NCI-H526 treated with DMSO at 0.1 percent for 48 hours (cell line): ENCODE measurements around the gene ZNF658.
"Not testable (repeated sequence)": the region's sequence is repeated elsewhere in the genome, so short reads cannot be mapped to it uniquely, and the experiment has no call there.

ENCODE experiments used
- DNase-seq: peaks from one replicate; lab custom pipeline; 2025; lab: John Stamatoyannopoulos, UW

ZNF658 gene

DNA sequence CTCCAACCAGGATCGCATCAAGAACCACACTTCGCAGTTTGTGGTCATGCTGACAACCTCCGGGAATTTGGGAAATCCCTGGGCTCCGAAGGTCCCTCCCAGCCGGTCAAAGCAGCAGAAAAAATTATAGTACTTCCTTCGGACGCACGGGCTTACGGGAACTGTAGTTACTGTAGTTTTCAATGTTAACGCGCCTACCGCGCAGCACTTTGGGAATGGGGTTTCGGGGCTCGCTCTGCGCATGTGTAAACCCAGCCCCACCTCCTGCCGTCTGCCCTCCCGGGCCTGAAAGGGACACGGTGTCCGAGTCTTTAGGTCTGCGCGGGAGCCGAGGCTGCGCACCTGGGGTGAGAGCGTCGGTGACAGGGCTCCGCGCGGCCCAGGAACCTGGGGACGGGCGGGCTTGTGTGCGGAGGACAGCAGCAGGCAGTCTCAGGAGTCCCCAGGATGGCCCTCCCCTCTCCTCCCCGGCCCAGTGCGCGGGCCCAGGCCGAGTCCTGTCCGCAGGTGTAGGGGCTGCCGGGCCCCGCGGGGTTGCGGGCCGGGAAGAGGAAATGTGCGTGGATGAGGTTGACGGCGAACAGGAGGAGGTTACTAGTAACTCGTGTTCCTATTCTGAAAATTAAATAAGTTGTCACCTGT, at the start of gene ZNF658:
Gene ZNF658, plus strand, starts transcription at position 236 of the 642 bp plus-strand sequence. CDS start 2,837 bp downstream, outside the sequence.
- not testable (repeated sequence) for DNase-seq

DNA sequence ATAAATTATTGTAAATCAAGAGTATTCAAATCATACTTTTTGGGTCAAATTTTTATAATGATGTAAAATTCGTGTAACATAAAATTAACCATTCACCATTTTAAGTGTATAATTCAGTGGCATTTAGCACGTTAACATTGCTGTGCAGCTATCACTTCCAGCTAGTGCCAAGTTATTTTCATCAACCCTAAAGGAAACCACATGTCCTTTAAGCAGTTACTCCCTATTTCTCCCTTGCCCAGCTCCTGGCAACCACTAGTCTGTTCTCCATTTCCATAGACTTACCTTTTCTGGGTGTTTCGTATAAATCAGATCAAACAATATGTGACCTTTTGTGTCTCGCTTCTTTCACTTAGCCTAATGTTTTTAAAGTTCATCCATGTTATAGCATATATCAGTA, 38.8 kb upstream of the ZNF658 start:
- DNase-seq = not testable (repeated sequence)

DNA sequence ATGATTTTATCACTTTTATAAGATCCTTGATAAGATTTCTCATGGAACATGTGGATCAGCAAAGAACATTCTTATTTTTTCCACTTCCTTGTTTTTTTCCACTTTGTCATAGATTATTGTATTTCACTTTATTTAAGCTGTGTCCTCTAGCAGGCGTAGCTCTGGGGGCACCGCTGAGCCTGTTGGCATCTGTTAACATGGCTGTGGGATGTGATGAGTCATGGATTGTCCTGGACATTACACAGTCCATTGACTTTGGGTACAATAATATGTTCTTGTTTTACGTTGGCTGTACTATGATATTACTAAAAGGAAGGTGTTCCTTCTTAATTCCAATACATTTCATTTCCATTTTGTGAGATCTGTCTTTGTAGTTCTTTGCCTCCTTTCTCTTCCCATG, 31.9 kb upstream of the ZNF658 start:
- DNase-seq = not testable (repeated sequence)

DNA sequence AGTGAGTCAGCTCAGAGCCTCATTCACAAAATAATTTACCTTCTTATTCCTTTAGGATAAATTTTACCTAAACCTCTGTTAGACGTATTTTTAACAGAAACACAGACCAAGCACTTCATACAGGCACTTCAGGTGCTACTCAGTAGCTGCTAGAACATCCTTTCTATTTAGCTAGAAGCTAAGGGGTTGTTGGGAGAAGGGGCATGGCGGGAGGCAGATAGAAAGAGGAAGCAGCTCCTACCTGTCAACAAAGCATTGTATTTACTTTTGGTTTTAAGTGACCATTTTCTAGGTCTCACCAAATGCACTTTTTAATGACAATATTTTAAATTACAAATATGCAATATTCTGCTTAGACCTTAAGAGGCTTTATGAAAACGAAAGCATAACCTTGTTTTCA, 19.9 kb upstream of the ZNF658 start:
- not testable (repeated sequence) for DNase-seq

DNA sequence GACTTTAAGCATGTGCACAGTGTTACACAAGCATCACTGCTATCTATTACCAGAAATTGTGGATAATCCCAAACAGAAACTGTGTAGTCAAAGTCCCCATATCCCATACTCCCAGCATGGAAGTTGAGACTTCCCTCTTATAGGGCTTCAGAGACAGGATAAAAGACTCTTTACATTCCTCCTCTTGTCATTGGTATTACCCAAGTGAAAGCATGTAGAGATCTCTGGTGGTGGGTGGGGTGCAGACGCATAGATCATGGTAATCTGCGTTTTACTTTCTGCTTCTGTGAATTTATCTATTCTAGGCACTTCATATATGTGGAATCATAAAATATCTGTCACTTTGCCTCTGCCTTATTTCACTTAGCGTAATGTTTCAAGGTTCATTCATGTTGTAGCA, 18.7 kb upstream of the ZNF658 start:
- not testable (repeated sequence) for DNase-seq

DNA sequence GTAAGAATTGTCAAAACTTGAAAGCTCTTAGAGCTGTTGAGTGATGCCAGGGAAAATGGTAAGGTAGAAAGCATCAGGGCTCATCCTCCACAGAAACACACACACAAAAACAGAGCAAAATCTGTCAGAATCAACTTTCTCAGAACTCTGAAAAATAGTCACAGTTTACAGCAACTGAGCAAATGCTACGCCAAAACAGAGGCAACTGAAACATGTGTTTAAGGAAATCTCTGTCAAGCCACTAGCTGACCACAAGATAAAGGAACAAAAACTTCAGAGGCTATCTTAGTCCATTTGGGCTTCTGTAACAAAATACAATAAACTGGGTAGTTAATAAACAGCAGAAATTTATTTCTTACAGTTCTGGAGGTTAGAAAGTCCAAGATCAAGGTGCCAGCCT, 10.2 kb upstream of the ZNF658 start:
- DNase-seq = not testable (repeated sequence)

DNA sequence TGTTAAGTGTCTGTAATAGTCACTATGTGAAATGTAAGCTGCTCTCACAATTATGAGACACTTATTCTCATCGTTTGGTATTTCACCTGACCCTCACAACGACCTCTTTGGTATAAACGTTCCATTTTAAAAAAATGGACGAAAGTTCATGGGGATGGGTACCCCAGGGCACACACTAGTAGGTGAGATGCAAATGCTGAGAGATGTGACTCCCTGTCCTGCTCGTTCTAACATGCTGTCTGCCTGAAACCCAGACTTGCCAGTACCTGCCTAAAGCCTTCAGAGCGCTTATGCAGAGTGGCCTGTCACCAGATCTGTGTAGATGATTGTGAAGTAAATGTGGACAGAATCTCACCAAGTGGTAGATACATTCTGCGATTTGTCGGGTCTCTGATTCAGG, 616 bp downstream of the ZNF658 start:
- DNase-seq = not testable (repeated sequence)

DNA sequence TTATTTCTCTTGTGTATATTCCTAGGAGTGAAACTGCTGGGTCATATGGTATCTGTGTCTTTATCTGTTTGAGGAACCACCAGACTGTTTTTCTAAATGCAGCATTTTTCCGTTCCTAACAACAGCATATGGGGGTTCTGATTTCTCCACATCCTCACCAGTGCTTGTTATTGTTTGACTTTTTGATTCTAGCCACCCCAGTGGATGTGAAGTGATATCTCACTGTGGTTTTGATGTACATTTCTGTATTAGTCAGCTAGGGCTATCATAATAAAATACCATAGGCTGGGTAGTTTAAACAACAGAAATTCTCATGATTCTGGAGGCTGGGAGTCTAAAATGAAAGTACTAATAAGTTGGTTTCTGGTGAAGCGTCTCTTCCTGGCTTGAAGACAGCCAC, 9.0 kb downstream of the ZNF658 start:
- not testable (repeated sequence) for DNase-seq

DNA sequence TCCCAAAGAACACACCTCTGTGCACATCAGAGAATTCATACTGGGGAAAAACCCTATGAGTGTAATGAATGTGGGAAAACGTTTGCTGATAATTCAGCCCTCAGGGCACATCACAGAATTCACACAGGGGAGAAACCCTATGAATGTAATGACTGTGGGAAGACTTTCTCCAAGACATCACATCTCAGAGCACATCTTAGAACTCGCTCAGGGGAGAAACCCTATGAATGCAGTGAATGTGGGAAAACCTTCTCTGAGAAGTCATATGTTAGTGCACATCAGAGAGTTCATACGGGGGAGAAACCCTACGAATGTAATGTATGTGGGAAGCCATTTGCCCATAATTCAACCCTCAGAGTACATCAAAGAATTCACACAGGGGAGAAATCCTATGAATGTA, 19.5 kb downstream of the ZNF658 start:
- not testable (repeated sequence) for DNase-seq

DNA sequence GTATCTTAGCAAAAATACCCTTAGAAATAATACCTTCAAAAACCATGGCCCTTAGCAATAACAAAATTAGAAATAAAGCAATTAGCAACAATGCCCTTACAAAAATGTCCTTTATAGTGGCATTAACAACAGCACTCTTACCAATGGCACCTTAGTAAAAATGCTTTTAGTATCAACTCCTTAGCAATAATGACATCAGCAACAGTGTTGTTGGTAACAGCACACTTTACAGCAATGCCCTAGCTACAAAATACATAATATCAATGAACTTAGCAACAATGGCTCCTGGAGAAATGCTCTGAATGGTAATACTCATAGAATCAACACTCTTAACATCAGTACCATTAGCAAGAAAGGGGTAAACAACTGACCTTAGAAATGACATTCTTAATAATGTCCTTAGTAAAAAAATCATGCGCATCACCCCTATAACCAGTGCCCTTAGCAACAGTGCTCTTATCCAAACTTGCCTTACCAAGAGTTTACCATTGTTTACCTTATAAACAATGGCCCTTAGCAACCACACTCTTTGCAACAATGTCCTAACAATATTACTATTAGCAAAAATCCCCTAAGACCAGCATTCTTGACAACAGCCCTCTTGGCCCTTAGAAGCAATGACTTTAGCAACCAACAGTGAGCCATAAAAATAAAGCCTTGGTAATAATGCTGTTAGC, 35.8 kb downstream of the ZNF658 start:
- not testable (repeated sequence) for DNase-seq

DNA sequence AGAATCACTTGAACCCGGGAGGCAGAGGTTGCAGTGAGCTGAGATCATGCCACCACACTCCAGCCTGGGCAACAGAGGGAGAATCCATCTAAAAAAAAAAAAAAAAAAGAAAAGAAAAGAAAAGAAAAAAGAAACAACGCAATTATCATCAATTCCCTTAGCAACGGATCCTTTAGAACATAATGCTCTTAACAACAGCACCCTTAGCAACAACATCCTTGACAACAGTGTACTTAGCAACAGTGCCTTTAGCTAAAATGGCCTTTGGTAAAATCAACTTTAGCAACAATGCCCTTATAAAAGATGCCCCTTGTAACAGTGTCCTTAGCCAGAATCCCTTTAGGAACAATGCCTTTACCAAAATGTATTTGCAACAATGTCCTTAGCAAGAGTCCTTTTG, 37.1 kb downstream of the ZNF658 start:
- DNase-seq = not testable (repeated sequence)

DNA sequence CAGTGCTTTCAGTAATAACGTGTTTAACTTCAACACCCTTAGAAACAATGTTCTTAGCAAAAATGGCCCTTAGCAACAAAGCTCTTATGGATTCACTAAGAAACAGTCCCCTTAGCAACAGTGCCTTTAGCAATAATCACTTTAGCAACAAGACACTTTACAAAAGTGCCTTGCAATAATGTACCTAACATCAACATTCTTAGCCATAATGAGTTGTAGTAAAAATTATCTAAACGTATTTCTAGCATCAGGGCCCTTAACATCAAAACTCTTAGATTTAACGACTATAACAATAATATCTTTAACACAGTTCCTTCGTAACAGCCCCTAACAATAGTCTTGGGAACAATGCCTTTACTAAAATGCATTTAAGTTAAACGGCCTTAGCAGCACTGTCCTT, 37.8 kb downstream of the ZNF658 start:
- DNase-seq = not testable (repeated sequence)

DNA sequence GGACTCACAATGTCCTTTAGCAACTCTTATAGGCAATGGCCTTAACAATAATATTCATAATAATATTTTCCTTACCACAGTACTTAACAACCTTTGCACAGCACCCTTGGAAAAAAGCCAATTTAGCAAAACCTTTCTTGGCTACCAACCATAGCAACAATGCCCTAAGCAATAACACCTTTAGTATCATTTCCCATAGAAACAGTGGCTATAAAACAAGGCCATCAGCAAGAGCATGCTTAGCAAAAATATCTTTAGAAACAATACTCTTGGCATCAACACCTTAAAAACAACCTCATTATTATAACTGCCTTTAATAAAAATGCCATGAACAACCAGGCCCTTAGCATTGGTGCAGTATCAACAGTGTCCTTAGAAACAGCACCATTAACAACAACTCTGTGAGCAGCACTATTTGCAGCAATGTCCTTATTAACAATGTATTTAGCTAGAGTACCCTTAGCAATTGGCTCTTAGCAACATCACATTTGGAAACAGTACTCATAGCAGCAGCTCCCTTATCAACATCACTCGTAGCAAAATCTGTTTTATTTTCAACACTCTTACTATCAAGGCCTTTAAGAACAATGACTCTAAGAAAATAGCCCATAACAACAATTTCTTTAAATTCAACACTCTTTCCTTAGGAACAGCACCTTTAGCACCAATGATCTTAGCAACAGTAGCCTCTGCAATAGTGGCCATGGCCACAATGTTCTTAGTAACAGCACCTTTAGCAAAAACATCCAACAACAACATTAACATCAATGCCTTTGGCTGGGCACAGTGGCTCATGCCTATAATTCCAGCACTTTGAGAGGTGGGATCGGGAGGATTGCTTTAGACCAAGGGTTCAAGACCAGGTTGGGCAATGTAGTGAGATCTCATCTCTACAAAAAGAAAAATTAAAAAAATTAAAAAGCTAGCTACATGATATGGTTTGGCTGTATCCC, 39.6 kb downstream of the ZNF658 start:
- not testable (repeated sequence) for DNase-seq

DNA sequence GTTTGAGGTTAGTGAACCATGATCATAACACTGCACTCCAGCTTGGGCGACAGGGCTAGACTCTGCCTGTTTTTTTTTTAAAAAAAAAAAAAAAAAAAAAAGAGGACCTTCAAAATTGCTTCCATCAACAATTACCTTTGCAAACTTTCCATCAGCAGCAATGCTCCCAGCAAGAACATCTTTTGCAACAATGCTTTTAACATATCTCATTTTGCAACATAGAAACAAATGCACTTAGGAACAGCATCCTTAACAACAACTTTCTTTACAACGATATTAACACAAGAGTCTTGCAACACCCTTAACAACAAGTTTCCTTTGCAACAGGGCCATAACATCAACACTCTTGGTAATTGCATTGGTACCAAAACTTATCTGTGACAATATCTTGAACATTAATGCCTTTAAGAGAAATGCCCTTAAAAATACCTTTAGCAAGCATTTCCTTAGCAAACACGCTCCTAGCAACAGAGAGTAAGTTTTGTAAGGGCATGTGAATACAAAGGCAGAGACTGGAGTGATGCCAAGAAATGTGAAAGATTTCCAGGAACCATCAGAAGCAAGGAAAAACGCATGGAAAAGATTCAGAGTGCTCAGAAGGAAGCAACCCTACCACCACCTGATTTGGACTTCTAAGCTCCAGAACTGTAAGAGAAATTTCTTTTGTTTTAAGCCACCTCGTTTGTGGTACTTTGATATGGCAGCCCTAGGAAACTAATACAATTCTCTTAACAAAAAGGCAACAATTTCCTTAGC, 42.1 kb downstream of the ZNF658 start:
- DNase-seq = not testable (repeated sequence)

DNA sequence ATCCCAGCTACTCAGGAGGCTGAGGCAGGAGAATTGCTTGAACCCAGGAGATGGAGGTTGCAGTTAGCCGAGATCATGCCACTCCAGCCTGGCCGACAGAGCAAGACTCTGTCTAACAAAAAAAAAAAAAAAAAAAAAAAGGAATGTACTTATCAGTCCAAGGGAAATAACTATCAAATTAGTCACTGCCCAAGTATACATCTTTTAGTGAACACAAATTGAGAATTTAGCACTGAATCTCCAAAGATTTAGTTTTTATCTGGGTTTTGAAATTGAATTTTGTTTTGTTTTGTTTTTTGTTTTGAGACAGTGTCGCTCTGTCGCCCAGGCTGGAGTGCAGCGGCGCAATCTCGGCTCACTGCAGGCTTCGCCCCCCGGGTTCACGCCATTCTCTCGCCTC, 52.1 kb downstream of the ZNF658 start:
- not testable (repeated sequence) for DNase-seq
